Measurements from ENCODE around the gene LARP4. TPM values are rescaled to one million over a fixed set of nuclear protein-coding genes. Genes with fewer than 3 reads are reported as not detected.

The LARP4 gene
- total RNA-seq, 1 donor from 2014 or later: 58.0 TPM

DNA sequence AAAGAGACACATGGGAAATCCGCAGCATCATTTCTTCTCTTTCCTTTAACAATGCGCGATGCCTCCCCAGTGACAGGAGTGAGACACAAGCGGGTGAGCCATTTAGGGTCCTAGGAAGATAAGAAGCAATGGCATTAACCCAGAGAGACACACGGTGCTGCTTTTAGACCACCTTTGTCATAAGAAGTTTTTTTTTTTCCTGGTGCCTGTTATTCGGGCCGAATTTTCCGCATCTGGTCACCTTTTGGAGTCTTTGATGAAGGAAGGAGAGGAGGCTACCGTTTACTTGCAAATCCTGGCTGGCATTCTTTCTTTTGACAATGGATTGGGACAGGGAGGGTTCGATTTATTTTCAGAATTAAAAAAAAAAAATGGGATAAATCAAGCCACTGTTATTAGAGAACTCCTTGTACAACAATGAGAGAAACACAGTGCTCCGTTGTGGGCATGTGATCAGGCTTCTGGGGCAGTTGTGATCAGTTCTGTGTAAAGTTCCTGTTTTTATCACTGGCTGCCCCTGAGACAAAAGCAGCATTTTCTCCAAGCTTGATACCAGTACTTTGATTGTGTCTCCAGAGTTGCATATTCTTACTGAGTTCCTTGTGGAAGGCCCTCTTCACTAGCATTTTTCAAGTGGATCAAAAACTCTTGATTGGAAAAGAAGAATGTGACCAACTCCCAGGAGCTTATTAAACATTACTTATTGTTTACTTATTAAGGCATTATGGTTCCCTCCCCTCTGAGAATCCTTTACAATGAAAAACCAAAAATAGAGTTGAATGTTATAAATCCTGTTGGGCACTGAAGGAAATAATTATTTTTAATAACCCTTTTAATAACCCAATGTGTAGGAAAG is 105.2 kb downstream of the LARP4 start:
- H3K27me3 Mint-ChIP-seq (ENCODE audit: low read depth): peaks cover 2% of the 10 kb centered on the region
- peak overlapping the region; percentile 98 for H3K4me3 Mint-ChIP-seq
- TF ChIP-seq, protein P1, sequence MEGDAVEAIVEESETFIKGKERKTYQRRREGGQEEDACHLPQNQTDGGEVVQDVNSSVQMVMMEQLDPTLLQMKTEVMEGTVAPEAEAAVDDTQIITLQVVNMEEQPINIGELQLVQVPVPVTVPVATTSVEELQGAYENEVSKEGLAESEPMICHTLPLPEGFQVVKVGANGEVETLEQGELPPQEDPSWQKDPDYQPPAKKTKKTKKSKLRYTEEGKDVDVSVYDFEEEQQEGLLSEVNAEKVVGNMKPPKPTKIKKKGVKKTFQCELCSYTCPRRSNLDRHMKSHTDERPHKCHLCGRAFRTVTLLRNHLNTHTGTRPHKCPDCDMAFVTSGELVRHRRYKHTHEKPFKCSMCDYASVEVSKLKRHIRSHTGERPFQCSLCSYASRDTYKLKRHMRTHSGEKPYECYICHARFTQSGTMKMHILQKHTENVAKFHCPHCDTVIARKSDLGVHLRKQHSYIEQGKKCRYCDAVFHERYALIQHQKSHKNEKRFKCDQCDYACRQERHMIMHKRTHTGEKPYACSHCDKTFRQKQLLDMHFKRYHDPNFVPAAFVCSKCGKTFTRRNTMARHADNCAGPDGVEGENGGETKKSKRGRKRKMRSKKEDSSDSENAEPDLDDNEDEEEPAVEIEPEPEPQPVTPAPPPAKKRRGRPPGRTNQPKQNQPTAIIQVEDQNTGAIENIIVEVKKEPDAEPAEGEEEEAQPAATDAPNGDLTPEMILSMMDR (conservative IDR thresholded peaks at IDR 0.05): no peak
- H3K27ac Mint-ChIP-seq (ENCODE audit: unreplicated experiment): peak overlapping the region; percentile 93
- peaks cover 3% of the 10 kb centered on the region for H3K36me3 Mint-ChIP-seq (ENCODE audit: low read depth)
- no peaks in the 10 kb centered on the region for H3K9me3 Mint-ChIP-seq
- H3K4me1 Mint-ChIP-seq: peaks cover 49% of the 10 kb centered on the region
- DNase-seq (ENCODE audit: low read depth, low spot score): no peak

DNA sequence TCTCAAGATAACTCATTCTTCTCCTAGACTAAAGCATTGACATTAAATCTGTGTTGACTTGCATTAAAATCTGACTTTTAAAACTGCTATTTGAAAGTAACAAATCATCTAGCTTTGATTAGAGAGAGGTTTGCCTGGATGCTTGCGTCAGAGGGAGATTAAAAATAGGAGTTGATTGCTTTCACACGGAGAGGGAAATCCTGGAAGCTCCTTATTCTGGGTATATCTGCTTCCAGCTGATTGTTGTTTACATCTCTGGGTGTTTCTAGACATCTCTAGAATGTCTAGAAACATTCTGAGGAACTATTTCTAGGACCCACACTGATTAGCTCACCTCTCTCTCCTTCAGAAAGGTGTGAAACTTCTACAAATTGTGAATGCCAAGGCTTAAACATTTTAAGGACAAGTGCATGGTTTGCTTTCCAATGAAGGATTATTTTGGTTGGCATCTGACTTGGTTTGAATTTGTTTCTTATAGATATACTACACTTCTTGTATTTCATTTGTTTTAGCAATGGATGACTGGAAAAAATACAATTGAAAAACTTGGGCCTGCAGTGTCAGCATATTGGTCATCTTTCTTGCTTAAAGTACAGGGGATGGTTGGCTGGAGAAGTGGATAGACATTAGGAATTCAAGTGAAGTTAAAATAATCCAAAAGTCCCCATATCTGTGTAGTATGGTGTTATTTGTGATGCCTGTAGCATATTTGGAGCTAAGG is 106.2 kb downstream of the LARP4 start:
- Mint-ChIP-seq H3K27ac (ENCODE audit: unreplicated experiment) (no peak overlapping the region), H3K4me3 (peak overlapping the region; percentile 98), H3K36me3 (ENCODE audit: low read depth) (peaks cover 3% of the 10 kb centered on the region), H3K4me1 (peaks cover 49% of the 10 kb centered on the region), H3K27me3 (ENCODE audit: low read depth) (peaks cover 2% of the 10 kb centered on the region), H3K9me3 (no peaks in the 10 kb centered on the region)
- TF ChIP-seq, protein P1 (conservative IDR thresholded peaks at IDR 0.05): no peak
- no peak for DNase-seq (ENCODE audit: low read depth, low spot score)

DNA sequence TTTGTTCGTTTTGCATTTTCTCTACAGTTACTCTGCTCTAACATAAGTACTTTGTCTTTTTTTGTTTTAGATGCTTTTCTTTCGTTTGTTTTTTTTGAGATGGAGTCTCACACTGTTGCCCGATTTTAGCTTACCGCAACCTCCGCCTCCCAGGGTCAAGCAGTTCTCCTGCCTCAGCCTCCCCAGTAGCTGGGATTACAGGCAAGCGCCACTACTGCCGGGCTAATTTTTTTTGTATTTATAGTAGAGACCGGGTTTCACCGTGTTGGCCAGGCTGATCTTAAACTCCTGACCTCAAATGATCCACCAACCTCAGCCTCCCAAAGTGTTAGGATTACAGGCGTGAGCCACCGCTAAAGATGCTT is 106.8 kb downstream of the LARP4 start:
- peaks cover 2% of the 10 kb centered on the region for H3K27me3 Mint-ChIP-seq (ENCODE audit: low read depth)
- H3K27ac Mint-ChIP-seq (ENCODE audit: unreplicated experiment): no peak overlapping the region
- H3K4me3 Mint-ChIP-seq: peak overlapping the region; percentile 98

DNA sequence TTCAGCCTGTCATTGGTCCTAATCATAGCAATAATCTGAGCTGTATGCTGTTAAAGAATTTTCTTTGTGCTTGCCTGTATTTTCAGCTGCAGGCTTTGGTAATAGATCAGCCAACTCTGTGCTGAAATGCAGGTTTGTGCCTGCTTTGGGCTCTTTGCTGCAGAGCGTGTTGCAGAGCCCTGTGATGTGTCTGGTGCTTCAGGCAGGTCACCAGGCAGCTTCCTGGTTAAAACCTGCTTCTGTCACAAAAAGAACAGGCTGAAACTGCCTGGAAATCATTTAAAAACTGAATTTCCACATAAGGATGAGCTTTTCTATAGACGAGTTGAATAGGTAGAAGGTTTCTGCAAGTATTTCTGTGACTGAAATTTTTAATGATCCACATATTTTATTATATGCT is 107.2 kb downstream of the LARP4 start:
- Mint-ChIP-seq H3K9me3 (no peaks in the 10 kb centered on the region), H3K36me3 (ENCODE audit: low read depth) (peaks cover 3% of the 10 kb centered on the region), H3K27ac (ENCODE audit: unreplicated experiment) (no peak overlapping the region)

More for the DNA sequence above, 106.8 kb downstream of the LARP4 start:
- DNase-seq (ENCODE audit: low read depth, low spot score): no peak
- Mint-ChIP-seq H3K9me3 (no peaks in the 10 kb centered on the region), H3K4me1 (peaks cover 49% of the 10 kb centered on the region), H3K36me3 (ENCODE audit: low read depth) (peaks cover 3% of the 10 kb centered on the region)
- TF ChIP-seq, protein P1 (conservative IDR thresholded peaks at IDR 0.05): no peak

DNA sequence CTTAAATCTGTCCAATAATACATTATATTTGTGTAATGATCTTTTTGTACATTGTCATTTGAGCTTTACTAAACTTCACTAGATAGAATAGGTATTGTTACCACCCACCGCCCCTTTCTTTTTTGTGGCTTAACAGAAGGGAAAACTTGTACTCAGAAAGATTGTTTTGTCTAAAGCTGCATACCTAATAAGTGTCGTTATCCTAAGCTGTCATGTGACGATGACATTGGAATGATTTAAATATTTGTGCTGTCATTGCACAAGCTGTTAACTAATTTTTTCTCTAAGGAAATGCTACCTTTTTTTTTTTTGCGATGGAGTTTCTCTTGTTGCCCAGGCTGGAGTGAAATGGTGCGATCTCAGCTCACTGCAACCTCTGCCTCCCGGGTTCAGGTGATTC is 107.7 kb downstream of the LARP4 start:
- no peaks in the 10 kb centered on the region for H3K9me3 Mint-ChIP-seq
- peaks cover 2% of the 10 kb centered on the region for H3K27me3 Mint-ChIP-seq (ENCODE audit: low read depth)
- peaks cover 49% of the 10 kb centered on the region for H3K4me1 Mint-ChIP-seq
- H3K36me3 Mint-ChIP-seq (ENCODE audit: low read depth): peaks cover 3% of the 10 kb centered on the region
- DNase-seq (ENCODE audit: low read depth, low spot score): no peak
- peak overlapping the region; percentile 98 for H3K4me3 Mint-ChIP-seq
- H3K27ac Mint-ChIP-seq (ENCODE audit: unreplicated experiment): no peak overlapping the region
- TF ChIP-seq, protein P1 (conservative IDR thresholded peaks at IDR 0.05): no peak

More for the DNA sequence above, 107.2 kb downstream of the LARP4 start:
- Mint-ChIP-seq H3K27me3 (ENCODE audit: low read depth) (peaks cover 2% of the 10 kb centered on the region), H3K4me3 (peak overlapping the region; percentile 98), H3K4me1 (peaks cover 49% of the 10 kb centered on the region)
- no peak for DNase-seq (ENCODE audit: low read depth, low spot score)
- TF ChIP-seq, protein P1 (conservative IDR thresholded peaks at IDR 0.05): no peak

Measured in neural crest cell (in vitro differentiated cells).